CD14-positive monocyte (primary cell): ENCODE measurements around the gene CTPS1. TPM values are rescaled to one million over a fixed set of nuclear protein-coding genes. Genes with fewer than 3 reads are reported as not detected.

Experiments
- DNase-seq, 3 donors: peaks; one replicate each; pipeline ENCODE4 v3.0.0-alpha.2; 2011 to 2022
- H2AFZ ChIP-seq: 2 replicates; pipeline ENCODE4 v1.6.0; 2012; ENCODE audit warnings: mild to moderate bottlenecking, low read depth, low read length, inconsistent platforms; ENCODE audit not compliant: insufficient read depth, poor library complexity, severe bottlenecking
- H3K27ac ChIP-seq, 2 donors: 1 replicate in 1 of 2; 2 replicates in 1 of 2; pipeline ENCODE4 v1.5.1; 2012 to 2013; ENCODE audit warnings: low read length in 2 of 2, control low read depth in 1 of 2, inconsistent platforms in 1 of 2, low read depth in 1 of 2, mild to moderate bottlenecking in 1 of 2
- H3K27me3 ChIP-seq, 2 donors: one replicate each; pipeline versions ENCODE4 v1.6.0 to v1.6.1; 2011 to 2013; ENCODE audit warnings: low read length in 2 of 2; ENCODE audit not compliant: control insufficient read depth in 2 of 2, insufficient read depth in 2 of 2
- H3K36me3 ChIP-seq, 2 donors: replicated peaks in 1 of 2; 1 replicate in 1 of 2; 2 replicates in 1 of 2; pipeline versions ENCODE4 v1.5.1 to v1.6.1; 2012 to 2013; ENCODE audit warnings: low read length in 2 of 2, control low read depth in 1 of 2, inconsistent platforms in 1 of 2, mild to moderate bottlenecking in 1 of 2; ENCODE audit not compliant: insufficient read depth in 2 of 2, control insufficient read depth in 1 of 2
- H3K4me1 ChIP-seq, 2 donors: 1 replicate in 1 of 2; 2 replicates in 1 of 2; pipeline versions ENCODE4 v1.5.1 to v1.6.1; 2012 to 2013; ENCODE audit warnings: low read length in 2 of 2, control low read depth in 1 of 2, inconsistent platforms in 1 of 2, mild to moderate bottlenecking in 1 of 2, moderate library complexity in 1 of 2; ENCODE audit not compliant: insufficient read depth in 2 of 2, control insufficient read depth in 1 of 2
- H3K4me2 ChIP-seq: replicated peaks from 2 replicates; pipeline ENCODE3; 2012; ENCODE audit warnings: low read length, moderate library complexity, mild to moderate bottlenecking; ENCODE audit not compliant: poor library complexity, severe bottlenecking; ENCODE audit errors: extremely low read depth
- H3K4me3 ChIP-seq, 3 experiments: fragments of 200-600 bp in 1 of 3; sonication (generic) in 1 of 3; replicated peaks in 1 of 3; 1 replicate in 2 of 3; 2 replicates in 1 of 3; pipeline ENCODE4 v1.5.1; 2011 to 2013; ENCODE audit warnings: low read length in 3 of 3, mild to moderate bottlenecking in 3 of 3, control low read depth in 2 of 3, low read depth in 2 of 3, inconsistent platforms in 1 of 3, moderate library complexity in 1 of 3
- H3K79me2 ChIP-seq: 2 replicates; pipeline ENCODE4 v1.6.0; 2012; ENCODE audit warnings: mild to moderate bottlenecking, control low read depth, inconsistent platforms, low read length, moderate library complexity; ENCODE audit not compliant: insufficient read depth
- H3K9ac ChIP-seq: 2 replicates; pipeline ENCODE4 v1.6.0; 2017; ENCODE audit warnings: low read length, mild to moderate bottlenecking; ENCODE audit not compliant: insufficient read depth, poor library complexity, severe bottlenecking
- H3K9me3 ChIP-seq, 2 donors: replicated peaks in 1 of 2; 1 replicate in 1 of 2; 2 replicates in 1 of 2; pipeline versions ENCODE4 v1.5.1 to v1.6.1; 2012 to 2013; ENCODE audit warnings: low read length in 2 of 2, control low read depth in 1 of 2; ENCODE audit not compliant: control insufficient read depth in 1 of 2, insufficient read depth in 1 of 2
- H4K20me1 ChIP-seq: 2 replicates; pipeline ENCODE4 v1.6.0; 2012; ENCODE audit warnings: mild to moderate bottlenecking, low read length, control low read depth, moderate library complexity; ENCODE audit not compliant: insufficient read depth
- H3K27ac Mint-ChIP-seq, 7 donors: one replicate each; pipeline ENCODE4 v1.8.0; 2020; ENCODE audit warnings: mild to moderate bottlenecking in 7 of 7, mixed read lengths in 7 of 7, moderate library complexity in 6 of 7, inconsistent platforms in 2 of 7
- H3K27me3 Mint-ChIP-seq, 3 donors: one replicate each; pipeline ENCODE4 v1.8.0; 2021 to 2022; ENCODE audit warnings: low read depth in 3 of 3, mild to moderate bottlenecking in 3 of 3, mixed read lengths in 3 of 3, moderate library complexity in 3 of 3, inconsistent platforms in 1 of 3
- H3K36me3 Mint-ChIP-seq, 2 donors: one replicate each; pipeline ENCODE4 v1.8.0; 2020; ENCODE audit warnings: mixed read lengths in 2 of 2, inconsistent platforms in 1 of 2, mild to moderate bottlenecking in 1 of 2
- H3K4me1 Mint-ChIP-seq: one replicate; pipeline ENCODE4 v1.8.0; 2020; ENCODE audit warnings: mild to moderate bottlenecking, mixed read lengths
- H3K4me3 Mint-ChIP-seq, 2 donors: one replicate each; pipeline ENCODE4 v1.8.0; 2020; ENCODE audit warnings: mild to moderate bottlenecking in 2 of 2, mixed read lengths in 2 of 2, moderate library complexity in 1 of 2
- H3K9me3 Mint-ChIP-seq, 7 donors: one replicate each; pipeline ENCODE4 v1.8.0; 2020 to 2022; ENCODE audit warnings: mixed read lengths in 7 of 7, mild to moderate bottlenecking in 6 of 7, moderate library complexity in 6 of 7, inconsistent platforms in 2 of 7
- WGBS: methylation state at CpG from one replicate; pipeline ENCODE4 v1.1.5; 2013; ENCODE audit warnings: missing lambda C conversion rate; ENCODE audit not compliant: insufficient coverage; 5-methylcytosine and 5-hydroxymethylcytosine counted together
- intact Hi-C, 2 donors: fragments of 100-400 bp; cut with micrococcal nuclease; formaldehyde crosslinking; loops; one replicate each; pipeline versions ENCODE4 v1.15.0 to v1.15.1; 2023
- polyA plus RNA-seq, 3 donors: library from polyadenylated mRNA; depleted of rRNA in 1 of 3; unstranded in 2 of 3; stranded (reverse) in 1 of 3; fragments of 300-500 nt in 2 of 3; fragments of >200 nt in 1 of 3; fragmentation: Illumina TruSeq in 2 of 3; gene quantifications; 1 replicate in 2 of 3; 2 replicates in 1 of 3; pipeline ENCODE4 v1.2.3, GENCODE V29; 2012 to 2021
- TF ChIP-seq, protein P1 (sequence below): fragments of 200-600 bp; IDR thresholded peaks from one replicate; pipeline ENCODE4 v1.8.0; 2022; ENCODE audit warnings: antibody characterized with exemption, mild to moderate bottlenecking

CTPS1 gene
- polyA plus RNA-seq, 3 donors: 5.3 to 8.6 (median 6.0) TPM

- WGBS: 84% methylated on average over 11 of the region's 12 CpGs
- H3K27ac ChIP-seq: no peak within 1 kb of the TSS
These were observed 42.2 kb downstream of the CTPS1 start, which contains the start of gene SLFNL1 for GRCh38 chr1:41021526-41022308. Gene SLFNL1, minus strand, starts transcription at chr1:41021725. Its CDS starts 1,065 bp downstream, at chr1:41020660.

GRCh38 chr1:41022424-41022823, 42.9 kb downstream of the CTPS1 start:
- H3K9me3 ChIP-seq: no peaks in the 10 kb centered on the region
- TF ChIP-seq, protein P1, sequence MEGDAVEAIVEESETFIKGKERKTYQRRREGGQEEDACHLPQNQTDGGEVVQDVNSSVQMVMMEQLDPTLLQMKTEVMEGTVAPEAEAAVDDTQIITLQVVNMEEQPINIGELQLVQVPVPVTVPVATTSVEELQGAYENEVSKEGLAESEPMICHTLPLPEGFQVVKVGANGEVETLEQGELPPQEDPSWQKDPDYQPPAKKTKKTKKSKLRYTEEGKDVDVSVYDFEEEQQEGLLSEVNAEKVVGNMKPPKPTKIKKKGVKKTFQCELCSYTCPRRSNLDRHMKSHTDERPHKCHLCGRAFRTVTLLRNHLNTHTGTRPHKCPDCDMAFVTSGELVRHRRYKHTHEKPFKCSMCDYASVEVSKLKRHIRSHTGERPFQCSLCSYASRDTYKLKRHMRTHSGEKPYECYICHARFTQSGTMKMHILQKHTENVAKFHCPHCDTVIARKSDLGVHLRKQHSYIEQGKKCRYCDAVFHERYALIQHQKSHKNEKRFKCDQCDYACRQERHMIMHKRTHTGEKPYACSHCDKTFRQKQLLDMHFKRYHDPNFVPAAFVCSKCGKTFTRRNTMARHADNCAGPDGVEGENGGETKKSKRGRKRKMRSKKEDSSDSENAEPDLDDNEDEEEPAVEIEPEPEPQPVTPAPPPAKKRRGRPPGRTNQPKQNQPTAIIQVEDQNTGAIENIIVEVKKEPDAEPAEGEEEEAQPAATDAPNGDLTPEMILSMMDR: no peak
- H3K4me2 ChIP-seq: no peak overlapping the region
- Mint-ChIP-seq H3K4me1 (no peaks in the 10 kb centered on the region), H3K4me3 (no peak overlapping the region), H3K9me3 (no peaks in the 10 kb centered on the region), H3K27me3 (no peaks in the 10 kb centered on the region), H3K27ac (no peak overlapping the region), H3K36me3 (peaks cover 22 to 37% of the 10 kb centered on the region in 2 donors)
- H3K36me3 ChIP-seq: peaks cover 6 to 46% of the 10 kb centered on the region in 2 donors
- WGBS: 99% methylated on average over 4 of the region's 10 CpGs
- H3K27ac ChIP-seq: no peak overlapping the region
- H3K79me2 ChIP-seq: no peaks in the 10 kb centered on the region
- no peak overlapping the region for H3K9ac ChIP-seq
- no peaks in the 10 kb centered on the region for H3K4me1 ChIP-seq
- DNase-seq: no peak
- no peak overlapping the region for H3K4me3 ChIP-seq
- intact Hi-C loops: no loop called here
- no peaks in the 10 kb centered on the region for H4K20me1 ChIP-seq
- H2AFZ ChIP-seq: no peak overlapping the region
- no peaks in the 10 kb centered on the region for H3K27me3 ChIP-seq

More at GRCh38 chr1:41021526-41022308, 42.2 kb downstream of the CTPS1 start, which contains the start of gene SLFNL1:
- intact Hi-C loops: no loop called here
- H3K79me2 ChIP-seq: no peaks in the 10 kb centered on the region
- Mint-ChIP-seq H3K36me3 (peaks cover 24 to 39% of the 10 kb centered on the region in 2 donors), H3K4me3 (no peak within 1 kb of the TSS), H3K27me3 (no peaks in the 10 kb centered on the region), H3K9me3 (no peaks in the 10 kb centered on the region), H3K27ac (peak within 1 kb of the TSS in 2 of 7 donors; percentile 13 to 70), H3K4me1 (no peaks in the 10 kb centered on the region)
- H2AFZ ChIP-seq: no peak within 1 kb of the TSS
- H3K9me3 ChIP-seq: no peaks in the 10 kb centered on the region
- H3K4me3 ChIP-seq: no peak within 1 kb of the TSS
- no peaks in the 10 kb centered on the region for H3K4me1 ChIP-seq
- no peak within 1 kb of the TSS for H3K4me2 ChIP-seq
- no peaks in the 10 kb centered on the region for H4K20me1 ChIP-seq
- peaks cover 9 to 46% of the 10 kb centered on the region in 2 donors for H3K36me3 ChIP-seq
- H3K27me3 ChIP-seq: no peaks in the 10 kb centered on the region
- TF ChIP-seq, protein P1: no peak
- H3K9ac ChIP-seq: no peak within 1 kb of the TSS
- no peak for DNase-seq
